HepG2 (cell line): ENCODE data around the gene COL18A1. TPM values are rescaled to one million over a fixed set of nuclear protein-coding genes. Genes with fewer than 3 reads are reported as not detected.

ENCODE experiments used
- AGO2 ChIP-seq: fragments of 200-400 bp; formaldehyde crosslinking; optimal IDR thresholded peaks from 2 replicates; pipeline ENCODE3; 2017; ENCODE audit warnings: mild to moderate bottlenecking, low read depth, low read length, moderate library complexity
- EEA1 ChIP-seq: sonication (generic); formaldehyde crosslinking; IDR thresholded peaks from 2 replicates; pipeline ENCODE4 v1.5.1; 2020; ENCODE audit warnings: mild to moderate bottlenecking, missing genetic modification reagents, borderline replicate concordance
- HES4 ChIP-seq: sonication (generic); formaldehyde crosslinking; IDR thresholded peaks from 2 replicates; pipeline ENCODE4 v1.9.0; 2021; ENCODE audit warnings: mild to moderate bottlenecking, missing genetic modification reagents, borderline replicate concordance
- HMGA1 ChIP-seq: sonication (generic); formaldehyde crosslinking; conservative IDR thresholded peaks from 2 replicates; pipeline ENCODE4 v1.4.0; 2020; ENCODE audit warnings: missing genetic modification reagents
- JUND ChIP-seq: sonication (generic); formaldehyde crosslinking; IDR thresholded peaks from 2 replicates; pipeline ENCODE4 v1.8.0; 2022; ENCODE audit warnings: mild to moderate bottlenecking, missing genetic modification reagents
- KMT2A ChIP-seq: sonication (generic); formaldehyde crosslinking; IDR thresholded peaks from 2 replicates; pipeline ENCODE4 v1.4.0; 2020; ENCODE audit warnings: missing genetic modification reagents
- NFYC ChIP-seq: IDR thresholded peaks from 2 replicates; pipeline ENCODE4 v1.6.1; 2016; ENCODE audit warnings: missing genetic modification reagents, missing compliant biosample characterization
- RBM39 ChIP-seq: fragments of 200-400 bp; formaldehyde crosslinking; IDR thresholded peaks from one replicate; pipeline ENCODE4 v1.6.1; 2018; ENCODE audit warnings: antibody characterized with exemption, mild to moderate bottlenecking, low read depth, low read length; ENCODE audit not compliant: poor library complexity, severe bottlenecking
- SYNCRIP ChIP-seq: fragments of 200-400 bp; formaldehyde crosslinking; IDR thresholded peaks from 2 replicates; pipeline ENCODE4 v1.6.1; 2018; ENCODE audit warnings: mild to moderate bottlenecking, low read depth, low read length; ENCODE audit not compliant: insufficient read depth
- TFDP1 ChIP-seq: IDR thresholded peaks from 2 replicates; pipeline ENCODE4 v1.6.1; 2016; ENCODE audit warnings: missing compliant biosample characterization, missing genetic modification reagents, borderline replicate concordance
- ZBTB10 ChIP-seq: sonication (generic); formaldehyde crosslinking; IDR thresholded peaks from 2 replicates; pipeline ENCODE4 v1.4.0; 2020; ENCODE audit warnings: missing genetic modification reagents, borderline replicate concordance
- ZKSCAN8 ChIP-seq: IDR thresholded peaks from 2 replicates; pipeline ENCODE4 v1.6.1; 2016; ENCODE audit warnings: borderline replicate concordance, missing genetic modification reagents, missing compliant biosample characterization
- ZMYM4 ChIP-seq: sonication (generic); formaldehyde crosslinking; IDR thresholded peaks from 2 replicates; pipeline ENCODE4 v1.8.1; 2023; ENCODE audit warnings: mild to moderate bottlenecking, missing genetic modification reagents
- ZNF318 ChIP-seq: sonication (generic); formaldehyde crosslinking; IDR thresholded peaks from 2 replicates; pipeline ENCODE4 v1.4.0; 2020; ENCODE audit warnings: mild to moderate bottlenecking, missing genetic modification reagents
- ZNF576 ChIP-seq: sonication (generic); formaldehyde crosslinking; IDR thresholded peaks from 2 replicates; pipeline ENCODE4 v1.4.0; 2020; ENCODE audit warnings: mild to moderate bottlenecking, missing genetic modification reagents
- ZNF891 ChIP-seq: sonication (generic); formaldehyde crosslinking; IDR thresholded peaks from 2 replicates; pipeline ENCODE4 v1.5.0; 2020; ENCODE audit warnings: mild to moderate bottlenecking, missing genetic modification reagents
- polyA plus RNA-seq, 8 experiments: library from polyadenylated mRNA; depleted of rRNA in 3 of 8; stranded (reverse) in 7 of 8; unstranded in 1 of 8; fragments of >200 nt; fragmentation: Illumina TruSeq in 4 of 8; extraction: Trizol in 4 of 8; gene quantifications; 2 replicates each; pipeline versions ENCODE4 v1.2.1 to v1.2.3, GENCODE V29; 2011 to 2016; ENCODE audit warnings: low read depth in 4 of 8, missing spikeins in 1 of 8, mixed read lengths in 1 of 8; ENCODE audit not compliant: insufficient read depth in 1 of 8
- total RNA-seq, 5 experiments: library from RNA; depleted of rRNA; stranded (reverse); fragments of >200 nt; fragmentation: Illumina TruSeq; extraction: Trizol; gene quantifications; 2 replicates each; pipeline ENCODE4 v1.2.3, GENCODE V29; 2016; ENCODE audit warnings: low read depth in 1 of 5

Gene COL18A1
- total and polyA plus RNA-seq, 2 of the 13 experiments (the other 11 are each of a cell fraction or from before 2014, with no cell fraction given), result 79.0 to 102 TPM

GRCh38 chr21:45470773-45471524 lies 66.0 kb downstream of the COL18A1 start (continued):
- TF ChIP-seq ZNF318 (CRISPR knock-in tag) (no peak; the same call in 1 of the 2 replicates), TFDP1 (CRISPR knock-in tag) (peak; percentile 26; the same call in 1 of the 2 replicates), KMT2A (CRISPR knock-in tag) (no peak; the same call in 1 of the 2 replicates), NFYC (CRISPR knock-in tag) (no peak), ZBTB10 (no peak), HMGA1 (no peak), RBM39 (peak; percentile 34), AGO2 (peak; percentile 100), ZKSCAN8 (CRISPR knock-in tag) (no peak), EEA1 (CRISPR knock-in tag) (peak; percentile 78; the same call in 1 of the 2 replicates), ZNF891 (CRISPR knock-in tag) (0 out of 2 replicates have a peak, but pooled peaks have one; percentile 36), ZMYM4 (no peak), ZNF576 (0 out of 2 replicates have a peak, but pooled peaks have one; percentile 36), HES4 (CRISPR knock-in tag) (peak; percentile 75; the same call in 1 of the 2 replicates), SYNCRIP (no peak), JUND (CRISPR knock-in tag) (no peak)
